Stimulated activated effector memory CD8-positive, alpha-beta T cell treated with anti-CD3 and anti-CD28 coated beads, Interleukin-12 subunit alpha, Interleukin-12 subunit beta, amount 100 ng/mL, for 72 hours (primary cell): ENCODE measurements around the gene MX2.

Experiments
- ATAC-seq: fragments of 150-1000 bp; cut with Tn5 transposase; 2 replicates; pipeline ENCODE4 v1.10.0; 2021
- DNase-seq, 2 donors: peaks; one replicate each; pipeline ENCODE4 v3.0.0; 2021 to 2022; ENCODE audit warnings: low spot score in 2 of 2
- H3K27ac Mint-ChIP-seq: one replicate; pipeline ENCODE4 v1.8.0; 2022; ENCODE audit warnings: mild to moderate bottlenecking, mixed read lengths
- H3K36me3 Mint-ChIP-seq: one replicate; pipeline ENCODE4 v1.8.0; 2022; ENCODE audit warnings: mild to moderate bottlenecking, mixed read lengths
- H3K4me1 Mint-ChIP-seq: one replicate; pipeline ENCODE4 v1.8.0; 2022; ENCODE audit warnings: mixed read lengths
- H3K4me3 Mint-ChIP-seq: one replicate; pipeline ENCODE4 v1.8.0; 2022; ENCODE audit warnings: mild to moderate bottlenecking, mixed read lengths
- H3K9me3 Mint-ChIP-seq: one replicate; pipeline ENCODE4 v1.8.0; 2022; ENCODE audit warnings: mixed read lengths

Gene MX2

DNA sequence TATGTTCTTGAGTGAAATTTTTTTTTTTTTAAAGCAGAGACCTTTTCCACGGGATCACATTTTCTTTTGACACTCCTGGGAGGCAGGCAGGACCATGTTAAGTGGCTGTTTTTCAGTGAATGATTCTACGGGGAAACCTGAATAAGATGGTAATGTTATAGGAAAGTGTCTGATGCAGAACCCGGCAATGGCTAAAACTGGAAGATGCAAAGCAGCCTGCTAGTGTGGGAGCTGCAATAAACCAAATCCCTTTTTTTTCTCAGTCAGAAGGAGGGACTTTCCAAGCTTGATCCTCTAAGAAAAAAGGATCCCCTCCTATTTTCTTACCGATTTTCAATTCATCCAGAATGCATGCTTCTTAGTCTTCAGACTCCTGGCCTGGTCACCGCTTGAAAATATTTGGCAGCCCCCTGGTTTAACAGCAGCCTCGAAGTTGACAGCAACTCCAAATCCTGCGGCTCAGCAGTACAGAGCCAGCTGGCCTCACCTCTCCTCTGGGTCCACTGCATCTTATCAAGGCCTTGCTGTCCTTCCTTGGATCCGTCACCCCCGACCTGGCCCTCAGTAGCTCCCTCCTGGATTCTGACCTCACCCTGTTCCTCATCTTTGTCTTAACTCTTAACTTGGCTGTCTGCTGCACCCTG lies 5.6 kb downstream of the MX2 start:
- no peaks in the 10 kb centered on the region for H3K9me3 Mint-ChIP-seq
- peaks cover 70% of the 10 kb centered on the region for H3K4me1 Mint-ChIP-seq
- ATAC-seq (no peak), DNase-seq (no peak)
- H3K27ac Mint-ChIP-seq: peak overlapping the region; percentile 94
- no peak overlapping the region for H3K4me3 Mint-ChIP-seq
- peaks cover 4% of the 10 kb centered on the region for H3K36me3 Mint-ChIP-seq

DNA sequence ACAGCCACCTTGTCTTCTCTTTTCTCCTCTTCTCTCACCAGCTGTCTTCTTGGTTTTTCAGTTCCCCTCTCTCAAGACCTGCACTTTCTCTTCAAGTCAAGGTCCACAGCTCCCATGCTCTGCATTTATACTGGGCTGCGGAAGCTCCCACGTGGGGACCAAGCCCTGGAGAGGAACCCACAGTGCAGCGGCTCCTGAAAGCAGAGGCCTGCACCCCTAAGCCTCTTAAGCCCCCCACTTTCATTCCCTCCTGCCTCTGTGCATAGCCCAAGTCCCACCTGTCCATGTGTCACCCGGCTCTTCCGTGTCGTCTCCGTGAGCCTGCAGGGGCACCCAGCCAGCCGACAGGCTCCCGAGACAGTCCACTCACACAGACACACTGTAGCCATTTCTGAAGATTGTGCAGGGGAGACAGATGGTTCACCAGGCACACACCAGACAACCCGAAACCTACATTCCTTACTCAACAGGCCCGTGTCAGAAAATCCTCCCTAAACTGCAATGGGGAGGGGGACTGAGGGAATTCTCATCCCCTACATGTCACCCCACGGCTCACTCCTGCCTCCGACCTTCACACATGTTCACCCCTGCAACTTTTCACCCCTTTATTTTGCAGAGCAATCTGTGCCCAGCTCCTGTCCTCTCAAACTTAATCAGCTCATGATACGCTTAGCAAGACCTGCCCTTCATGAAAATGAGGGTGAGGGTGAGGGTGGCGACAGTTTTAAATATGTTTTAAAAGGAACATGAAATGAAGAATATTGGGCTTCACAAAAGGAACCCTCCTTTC lies 6.3 kb downstream of the MX2 start:
- Mint-ChIP-seq H3K4me1 (peaks cover 63% of the 10 kb centered on the region), H3K36me3 (no peaks in the 10 kb centered on the region), H3K4me3 (peak overlapping the region; percentile 77), H3K9me3 (no peaks in the 10 kb centered on the region), H3K27ac (peak overlapping the region; percentile 94)
- ATAC-seq (no peak), DNase-seq (no peak)

- H3K36me3 Mint-ChIP-seq: no peaks in the 10 kb centered on the region
- no peak for ATAC-seq
- peak overlapping the region; percentile 77 for H3K4me3 Mint-ChIP-seq
- DNase-seq: no peak
- H3K9me3 Mint-ChIP-seq: no peaks in the 10 kb centered on the region
- peak overlapping the region; percentile 94 for H3K27ac Mint-ChIP-seq
- peaks cover 57% of the 10 kb centered on the region for H3K4me1 Mint-ChIP-seq
Observed at GRCh38 chr21:41368735-41369104, 6.9 kb downstream of the MX2 start.

DNA sequence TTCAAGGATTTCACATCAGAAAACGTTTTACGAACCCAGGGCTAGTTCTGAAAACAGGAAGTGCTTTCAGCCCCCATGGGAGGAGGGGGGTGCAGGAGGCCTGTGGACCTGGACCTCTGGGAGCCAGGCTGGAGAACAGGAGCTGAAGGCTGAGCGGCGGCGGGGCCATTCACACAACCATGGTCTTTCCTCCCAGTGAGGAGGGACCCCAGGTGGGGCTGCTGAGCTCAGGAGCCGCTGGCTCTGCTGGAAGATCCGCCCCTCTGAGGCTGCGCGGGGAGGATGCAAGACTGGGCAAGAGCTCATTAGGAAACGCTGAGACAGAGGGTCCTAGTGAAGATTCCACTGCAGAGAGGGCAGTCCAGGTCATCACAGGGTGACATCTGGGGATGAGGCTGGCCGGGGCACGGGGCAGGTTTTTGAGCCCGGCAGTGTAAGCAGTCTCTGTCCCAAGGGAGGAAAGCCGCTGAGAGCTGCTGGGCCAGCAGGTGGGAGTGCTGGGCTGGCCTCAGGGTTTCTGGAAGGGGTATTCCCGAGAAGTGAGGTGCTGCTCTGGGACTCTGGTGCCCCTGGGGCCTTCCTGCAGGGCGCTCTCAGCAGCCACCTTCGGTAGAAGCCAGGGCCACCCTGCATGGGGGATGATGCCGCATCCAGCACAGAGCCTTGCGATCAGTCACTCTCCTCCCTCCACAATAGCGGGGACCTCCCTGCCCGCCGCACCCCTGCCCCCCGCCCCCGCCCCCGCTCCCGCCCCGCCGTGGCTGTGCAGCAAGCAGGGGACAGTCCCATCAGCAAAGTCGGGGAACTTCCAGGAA lies 7.5 kb downstream of the MX2 start:
- Mint-ChIP-seq H3K4me3 (peak overlapping the region; percentile 77), H3K36me3 (no peaks in the 10 kb centered on the region), H3K4me1 (peaks cover 53% of the 10 kb centered on the region)

GRCh38 chr21:41369920-41370839 lies 8.4 kb downstream of the MX2 start:
- ATAC-seq (peak; percentile 57), DNase-seq (peak in 1 of 2 donors; percentile 18)
- Mint-ChIP-seq H3K4me1 (peaks cover 54% of the 10 kb centered on the region), H3K4me3 (peak overlapping the region; percentile 77), H3K27ac (peak overlapping the region; percentile 94), H3K36me3 (no peaks in the 10 kb centered on the region), H3K9me3 (no peaks in the 10 kb centered on the region)

More for the DNA sequence above, 7.5 kb downstream of the MX2 start:
- Mint-ChIP-seq H3K27ac (peak overlapping the region; percentile 94), H3K9me3 (no peaks in the 10 kb centered on the region)
- peak; percentile 82 for ATAC-seq
- DNase-seq: peak in 1 of 2 donors; percentile 71

- Mint-ChIP-seq H3K4me1 (peaks cover 48% of the 10 kb centered on the region), H3K27ac (peak overlapping the region; percentile 94), H3K36me3 (no peaks in the 10 kb centered on the region), H3K4me3 (peak overlapping the region; percentile 77), H3K9me3 (no peaks in the 10 kb centered on the region)
- no peak for ATAC-seq
- no peak for DNase-seq
Observed at GRCh38 chr21:41370840-41371684, 9.2 kb downstream of the MX2 start.

- ATAC-seq: no peak
- H3K27ac Mint-ChIP-seq: peak overlapping the region; percentile 94
Observed at GRCh38 chr21:41371685-41372030, 9.8 kb downstream of the MX2 start.

GRCh38 chr21:41373253-41373652 lies 11.4 kb downstream of the MX2 start:
- peaks cover 42% of the 10 kb centered on the region for H3K4me1 Mint-ChIP-seq
- DNase-seq (no peak), ATAC-seq (no peak)
- no peak overlapping the region for H3K27ac Mint-ChIP-seq
- no peaks in the 10 kb centered on the region for H3K36me3 Mint-ChIP-seq
- no peak overlapping the region for H3K4me3 Mint-ChIP-seq
- H3K9me3 Mint-ChIP-seq: no peaks in the 10 kb centered on the region

More at GRCh38 chr21:41371685-41372030, 9.8 kb downstream of the MX2 start:
- H3K36me3 Mint-ChIP-seq: no peaks in the 10 kb centered on the region
- peak overlapping the region; percentile 77 for H3K4me3 Mint-ChIP-seq
- peaks cover 45% of the 10 kb centered on the region for H3K4me1 Mint-ChIP-seq
- H3K9me3 Mint-ChIP-seq: no peaks in the 10 kb centered on the region
- no peak for DNase-seq

- H3K4me1 Mint-ChIP-seq: peaks cover 37% of the 10 kb centered on the region
- H3K4me3 Mint-ChIP-seq: no peak overlapping the region
- H3K9me3 Mint-ChIP-seq: no peaks in the 10 kb centered on the region
- ATAC-seq (no peak), DNase-seq (no peak)
- H3K27ac Mint-ChIP-seq: no peak overlapping the region
- no peaks in the 10 kb centered on the region for H3K36me3 Mint-ChIP-seq
Observed at GRCh38 chr21:41373763-41374162, 11.9 kb downstream of the MX2 start.

DNA sequence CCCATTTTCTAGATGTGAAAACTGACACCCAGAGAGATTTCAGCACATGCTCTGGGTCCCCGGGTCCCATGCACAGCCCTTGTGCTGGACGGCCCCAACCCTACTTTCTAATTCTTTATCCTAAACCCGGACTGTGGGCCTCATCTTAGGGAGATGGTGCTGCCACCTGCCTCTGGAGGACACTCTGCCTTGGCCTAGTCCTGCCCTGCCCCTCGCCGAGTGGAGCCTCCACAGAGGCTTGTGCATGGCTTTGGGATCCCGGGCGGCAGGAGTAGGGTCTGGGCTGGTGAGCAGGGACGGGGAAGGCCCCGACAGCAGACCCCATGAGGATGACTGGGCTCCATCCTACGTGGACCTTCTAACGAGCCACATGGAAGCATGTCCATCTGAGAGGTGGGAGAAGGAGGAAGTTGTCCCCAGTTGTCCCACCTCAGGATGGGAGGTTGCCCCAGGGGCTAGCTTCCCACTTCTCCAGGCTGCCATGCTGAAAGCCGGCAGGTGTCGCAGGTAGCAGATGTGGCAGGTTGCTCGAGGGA lies 12.4 kb downstream of the MX2 start:
- Mint-ChIP-seq H3K4me3 (no peak overlapping the region), H3K4me1 (peaks cover 32% of the 10 kb centered on the region), H3K9me3 (no peaks in the 10 kb centered on the region), H3K27ac (no peak overlapping the region), H3K36me3 (no peaks in the 10 kb centered on the region)
- no peak for ATAC-seq
- no peak for DNase-seq

GRCh38 chr21:41374867-41375533 lies 13.2 kb downstream of the MX2 start:
- Mint-ChIP-seq H3K4me1 (peaks cover 28% of the 10 kb centered on the region), H3K36me3 (no peaks in the 10 kb centered on the region), H3K9me3 (no peaks in the 10 kb centered on the region), H3K27ac (peak overlapping the region; percentile 62), H3K4me3 (no peak overlapping the region)
- ATAC-seq: peak; percentile 89
- DNase-seq: no peak

DNA sequence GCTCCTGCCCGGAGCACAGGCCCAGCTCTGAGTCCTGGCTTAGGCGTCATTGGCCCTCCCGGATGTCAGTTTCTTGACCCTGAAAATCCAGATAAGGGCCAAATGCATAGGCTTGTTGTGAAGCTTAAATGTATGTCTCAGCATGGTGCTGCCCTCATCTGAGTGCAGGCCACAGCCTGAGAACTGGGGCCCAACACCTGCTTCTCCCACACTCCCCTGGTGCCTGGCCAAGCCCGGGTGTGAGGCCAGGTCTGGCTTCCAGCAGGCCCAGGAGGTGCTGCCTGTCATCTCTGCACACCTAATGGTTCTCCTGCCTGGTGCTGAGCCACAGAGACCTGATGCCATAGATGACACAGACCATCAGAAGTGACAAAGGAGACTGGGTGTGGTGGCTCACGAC lies 14.0 kb downstream of the MX2 start:
- ATAC-seq (no peak), DNase-seq (no peak)
- Mint-ChIP-seq H3K36me3 (no peaks in the 10 kb centered on the region), H3K4me1 (peaks cover 19% of the 10 kb centered on the region), H3K27ac (peak overlapping the region; percentile 62), H3K4me3 (no peak overlapping the region), H3K9me3 (no peaks in the 10 kb centered on the region)

GRCh38 chr21:41377715-41378114 lies 15.9 kb downstream of the MX2 start:
- H3K36me3 Mint-ChIP-seq: peaks cover 5% of the 10 kb centered on the region
- no peaks in the 10 kb centered on the region for H3K9me3 Mint-ChIP-seq
- H3K4me1 Mint-ChIP-seq: peaks cover 17% of the 10 kb centered on the region
- no peak for DNase-seq
- H3K4me3 Mint-ChIP-seq: no peak overlapping the region
- H3K27ac Mint-ChIP-seq: peak overlapping the region; percentile 65
- no peak for ATAC-seq
